HepG2 (cell line): Measurements from ENCODE around the gene ABCB9. TPM values are rescaled to one million over a fixed set of nuclear protein-coding genes. Genes with fewer than 3 reads are reported as not detected.

ENCODE experiments used
- GPN1 ChIP-seq: sonication (generic); formaldehyde crosslinking; IDR thresholded peaks from 2 replicates; pipeline ENCODE4 v1.5.1; 2020; ENCODE audit warnings: missing genetic modification reagents, borderline replicate concordance
- KLF6 ChIP-seq: IDR thresholded peaks from 2 replicates; pipeline ENCODE4 v1.8.0; 2016; ENCODE audit warnings: missing biosample characterization, missing genetic modification reagents
- MAZ ChIP-seq, 2 experiments: sonication (generic) in 1 of 2; formaldehyde crosslinking in 1 of 2; IDR thresholded peaks; 2 replicates each; pipeline versions ENCODE4 v1.5.0 to v1.6.1; 2012 to 2020; ENCODE audit warnings: low read depth in 2 of 2, mild to moderate bottlenecking in 2 of 2, borderline replicate concordance in 1 of 2, improper control_type of control experiment in 1 of 2, low read length in 1 of 2, missing genetic modification reagents in 1 of 2, moderate library complexity in 1 of 2
- SIX4 ChIP-seq: sonication (generic); formaldehyde crosslinking; IDR thresholded peaks from 2 replicates; pipeline ENCODE4 v1.4.0; 2020; ENCODE audit warnings: missing genetic modification reagents
- ZFP1 ChIP-seq: IDR thresholded peaks from 2 replicates; pipeline ENCODE4 v1.6.1; 2016
- ZNF367 ChIP-seq: sonication (generic); formaldehyde crosslinking; IDR thresholded peaks from 2 replicates; pipeline ENCODE4 v1.4.0; 2020; ENCODE audit warnings: missing genetic modification reagents, borderline replicate concordance
- ZNF407 ChIP-seq: sonication (generic); formaldehyde crosslinking; IDR thresholded peaks from one replicate; pipeline ENCODE4 v1.5.1; 2020; ENCODE audit warnings: mild to moderate bottlenecking, missing genetic modification reagents; ENCODE audit errors: not compliant biosample characterization
- polyA plus RNA-seq, 8 experiments: library from polyadenylated mRNA; depleted of rRNA in 3 of 8; stranded (reverse) in 7 of 8; unstranded in 1 of 8; fragments of >200 nt; fragmentation: Illumina TruSeq in 4 of 8; extraction: Trizol in 4 of 8; gene quantifications; 2 replicates each; pipeline versions ENCODE4 v1.2.1 to v1.2.3, GENCODE V29; 2011 to 2016; ENCODE audit warnings: low read depth in 4 of 8, missing spikeins in 1 of 8, mixed read lengths in 1 of 8; ENCODE audit not compliant: insufficient read depth in 1 of 8
- total RNA-seq, 5 experiments: library from RNA; depleted of rRNA; stranded (reverse); fragments of >200 nt; fragmentation: Illumina TruSeq; extraction: Trizol; gene quantifications; 2 replicates each; pipeline ENCODE4 v1.2.3, GENCODE V29; 2016; ENCODE audit warnings: low read depth in 1 of 5
- TF ChIP-seq, protein P1 (sequence below): fragments of 450-650 bp; IDR thresholded peaks from 2 replicates; pipeline ENCODE4 v1.6.1; 2017; ENCODE audit warnings: mild to moderate bottlenecking
- TF ChIP-seq, protein P2 (sequence below): sonication (generic); formaldehyde crosslinking; IDR thresholded peaks from 2 replicates; pipeline ENCODE4 v1.9.0; 2021; ENCODE audit warnings: missing genetic modification reagents, borderline replicate concordance
- TF ChIP-seq, protein P3 (sequence below): sonication (generic); formaldehyde crosslinking; IDR thresholded peaks from 2 replicates; pipeline ENCODE4 v1.4.0; 2020; ENCODE audit warnings: missing genetic modification reagents

ABCB9 gene
- total and polyA plus RNA-seq, 2 of the 13 experiments (the other 11 are each of a cell fraction or from before 2014, with no cell fraction given), result 5.1 to 6.0 TPM

DNA sequence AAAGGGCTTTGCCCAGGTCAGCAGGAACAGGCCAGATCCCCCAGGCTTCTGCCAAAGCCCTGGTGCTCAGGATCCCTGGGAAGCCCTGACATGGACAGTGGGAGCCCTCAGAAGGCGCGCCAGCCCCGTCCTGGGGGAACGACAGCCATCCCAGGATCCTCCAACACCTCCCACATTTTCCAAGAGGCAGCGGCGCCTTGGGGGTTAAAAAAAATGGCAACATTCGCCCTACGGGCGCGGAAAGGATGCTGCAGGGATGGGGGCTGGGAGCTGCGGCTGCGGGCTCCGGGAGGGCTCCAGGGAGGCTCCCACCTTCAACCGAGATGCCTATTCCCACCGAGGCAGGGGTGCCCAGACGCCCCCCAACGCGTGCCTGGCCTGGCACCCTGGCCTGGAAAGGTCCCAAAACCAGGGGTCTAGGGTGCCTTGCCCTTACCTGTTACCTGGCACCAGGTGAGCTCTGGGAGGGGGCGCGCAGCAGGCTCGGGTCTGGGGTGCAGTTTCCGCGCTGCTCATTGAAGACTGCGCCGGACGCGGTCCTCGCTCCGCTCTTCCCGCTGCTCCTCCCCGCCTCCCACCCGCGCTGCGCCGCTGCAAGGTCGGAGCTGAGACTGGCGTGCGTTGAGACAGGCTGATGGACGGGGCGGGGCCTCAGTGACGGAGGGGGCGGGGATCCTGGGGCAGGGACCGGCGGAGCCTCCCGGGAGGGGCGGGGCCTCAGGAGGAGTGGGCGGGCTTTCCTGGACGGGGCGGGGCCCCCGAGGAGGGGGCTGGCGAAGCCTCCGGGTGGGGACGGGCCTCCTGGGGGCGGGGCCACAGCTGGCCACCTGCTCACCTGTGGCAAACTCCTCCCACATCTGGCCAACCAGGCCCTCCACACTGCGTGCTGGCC lies at the start of gene ABCB9 (continued):
- TF ChIP-seq ZNF407 (CRISPR knock-in tag), result no peak
- TF ChIP-seq, protein P1, sequence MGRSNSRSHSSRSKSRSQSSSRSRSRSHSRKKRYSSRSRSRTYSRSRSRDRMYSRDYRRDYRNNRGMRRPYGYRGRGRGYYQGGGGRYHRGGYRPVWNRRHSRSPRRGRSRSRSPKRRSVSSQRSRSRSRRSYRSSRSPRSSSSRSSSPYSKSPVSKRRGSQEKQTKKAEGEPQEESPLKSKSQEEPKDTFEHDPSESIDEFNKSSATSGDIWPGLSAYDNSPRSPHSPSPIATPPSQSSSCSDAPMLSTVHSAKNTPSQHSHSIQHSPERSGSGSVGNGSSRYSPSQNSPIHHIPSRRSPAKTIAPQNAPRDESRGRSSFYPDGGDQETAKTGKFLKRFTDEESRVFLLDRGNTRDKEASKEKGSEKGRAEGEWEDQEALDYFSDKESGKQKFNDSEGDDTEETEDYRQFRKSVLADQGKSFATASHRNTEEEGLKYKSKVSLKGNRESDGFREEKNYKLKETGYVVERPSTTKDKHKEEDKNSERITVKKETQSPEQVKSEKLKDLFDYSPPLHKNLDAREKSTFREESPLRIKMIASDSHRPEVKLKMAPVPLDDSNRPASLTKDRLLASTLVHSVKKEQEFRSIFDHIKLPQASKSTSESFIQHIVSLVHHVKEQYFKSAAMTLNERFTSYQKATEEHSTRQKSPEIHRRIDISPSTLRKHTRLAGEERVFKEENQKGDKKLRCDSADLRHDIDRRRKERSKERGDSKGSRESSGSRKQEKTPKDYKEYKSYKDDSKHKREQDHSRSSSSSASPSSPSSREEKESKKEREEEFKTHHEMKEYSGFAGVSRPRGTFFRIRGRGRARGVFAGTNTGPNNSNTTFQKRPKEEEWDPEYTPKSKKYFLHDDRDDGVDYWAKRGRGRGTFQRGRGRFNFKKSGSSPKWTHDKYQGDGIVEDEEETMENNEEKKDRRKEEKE, result no peak
- no peak for TF ChIP-seq GPN1 (CRISPR knock-in tag)
- TF ChIP-seq ZFP1, result no peak
- TF ChIP-seq SIX4, result no peak
- TF ChIP-seq KLF6, result no peak
- peak; percentile 73; the same call in 1 of the 2 replicates for TF ChIP-seq MAZ (IDR thresholded peaks at IDR 0.05; ENCODE audit: borderline replicate concordance, low read depth, low read length)
- TF ChIP-seq MAZ (CRISPR knock-in tag; IDR thresholded peaks at IDR 0.05; ENCODE audit: low read depth), result 0 out of 2 replicates have a peak, but pooled peaks have one; percentile 41
- TF ChIP-seq, protein P2, sequence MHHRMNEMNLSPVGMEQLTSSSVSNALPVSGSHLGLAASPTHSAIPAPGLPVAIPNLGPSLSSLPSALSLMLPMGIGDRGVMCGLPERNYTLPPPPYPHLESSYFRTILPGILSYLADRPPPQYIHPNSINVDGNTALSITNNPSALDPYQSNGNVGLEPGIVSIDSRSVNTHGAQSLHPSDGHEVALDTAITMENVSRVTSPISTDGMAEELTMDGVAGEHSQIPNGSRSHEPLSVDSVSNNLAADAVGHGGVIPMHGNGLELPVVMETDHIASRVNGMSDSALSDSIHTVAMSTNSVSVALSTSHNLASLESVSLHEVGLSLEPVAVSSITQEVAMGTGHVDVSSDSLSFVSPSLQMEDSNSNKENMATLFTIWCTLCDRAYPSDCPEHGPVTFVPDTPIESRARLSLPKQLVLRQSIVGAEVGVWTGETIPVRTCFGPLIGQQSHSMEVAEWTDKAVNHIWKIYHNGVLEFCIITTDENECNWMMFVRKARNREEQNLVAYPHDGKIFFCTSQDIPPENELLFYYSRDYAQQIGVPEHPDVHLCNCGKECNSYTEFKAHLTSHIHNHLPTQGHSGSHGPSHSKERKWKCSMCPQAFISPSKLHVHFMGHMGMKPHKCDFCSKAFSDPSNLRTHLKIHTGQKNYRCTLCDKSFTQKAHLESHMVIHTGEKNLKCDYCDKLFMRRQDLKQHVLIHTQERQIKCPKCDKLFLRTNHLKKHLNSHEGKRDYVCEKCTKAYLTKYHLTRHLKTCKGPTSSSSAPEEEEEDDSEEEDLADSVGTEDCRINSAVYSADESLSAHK (CRISPR knock-in tag), result no peak
- no peak for TF ChIP-seq ZNF367 (CRISPR knock-in tag)
- TF ChIP-seq, protein P3, sequence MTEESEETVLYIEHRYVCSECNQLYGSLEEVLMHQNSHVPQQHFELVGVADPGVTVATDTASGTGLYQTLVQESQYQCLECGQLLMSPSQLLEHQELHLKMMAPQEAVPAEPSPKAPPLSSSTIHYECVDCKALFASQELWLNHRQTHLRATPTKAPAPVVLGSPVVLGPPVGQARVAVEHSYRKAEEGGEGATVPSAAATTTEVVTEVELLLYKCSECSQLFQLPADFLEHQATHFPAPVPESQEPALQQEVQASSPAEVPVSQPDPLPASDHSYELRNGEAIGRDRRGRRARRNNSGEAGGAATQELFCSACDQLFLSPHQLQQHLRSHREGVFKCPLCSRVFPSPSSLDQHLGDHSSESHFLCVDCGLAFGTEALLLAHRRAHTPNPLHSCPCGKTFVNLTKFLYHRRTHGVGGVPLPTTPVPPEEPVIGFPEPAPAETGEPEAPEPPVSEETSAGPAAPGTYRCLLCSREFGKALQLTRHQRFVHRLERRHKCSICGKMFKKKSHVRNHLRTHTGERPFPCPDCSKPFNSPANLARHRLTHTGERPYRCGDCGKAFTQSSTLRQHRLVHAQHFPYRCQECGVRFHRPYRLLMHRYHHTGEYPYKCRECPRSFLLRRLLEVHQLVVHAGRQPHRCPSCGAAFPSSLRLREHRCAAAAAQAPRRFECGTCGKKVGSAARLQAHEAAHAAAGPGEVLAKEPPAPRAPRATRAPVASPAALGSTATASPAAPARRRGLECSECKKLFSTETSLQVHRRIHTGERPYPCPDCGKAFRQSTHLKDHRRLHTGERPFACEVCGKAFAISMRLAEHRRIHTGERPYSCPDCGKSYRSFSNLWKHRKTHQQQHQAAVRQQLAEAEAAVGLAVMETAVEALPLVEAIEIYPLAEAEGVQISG (CRISPR knock-in tag), result peak; percentile 30; the same call in 1 of the 2 replicates
